ENCODE measurements around the gene SIMC1. TPM values are rescaled to one million over a fixed set of nuclear protein-coding genes. Genes with fewer than 3 reads are reported as not detected.
A peak's percentile ranks its signal among the peaks of the same experiment; 100 is the strongest.
"Not testable (repeated sequence)": the region's sequence is repeated elsewhere in the genome, so short reads cannot be mapped to it uniquely, and the experiment has no call there.

The SIMC1 gene
- total RNA-seq, 1 experiment from 2014 or later: 19.2 TPM

DNA sequence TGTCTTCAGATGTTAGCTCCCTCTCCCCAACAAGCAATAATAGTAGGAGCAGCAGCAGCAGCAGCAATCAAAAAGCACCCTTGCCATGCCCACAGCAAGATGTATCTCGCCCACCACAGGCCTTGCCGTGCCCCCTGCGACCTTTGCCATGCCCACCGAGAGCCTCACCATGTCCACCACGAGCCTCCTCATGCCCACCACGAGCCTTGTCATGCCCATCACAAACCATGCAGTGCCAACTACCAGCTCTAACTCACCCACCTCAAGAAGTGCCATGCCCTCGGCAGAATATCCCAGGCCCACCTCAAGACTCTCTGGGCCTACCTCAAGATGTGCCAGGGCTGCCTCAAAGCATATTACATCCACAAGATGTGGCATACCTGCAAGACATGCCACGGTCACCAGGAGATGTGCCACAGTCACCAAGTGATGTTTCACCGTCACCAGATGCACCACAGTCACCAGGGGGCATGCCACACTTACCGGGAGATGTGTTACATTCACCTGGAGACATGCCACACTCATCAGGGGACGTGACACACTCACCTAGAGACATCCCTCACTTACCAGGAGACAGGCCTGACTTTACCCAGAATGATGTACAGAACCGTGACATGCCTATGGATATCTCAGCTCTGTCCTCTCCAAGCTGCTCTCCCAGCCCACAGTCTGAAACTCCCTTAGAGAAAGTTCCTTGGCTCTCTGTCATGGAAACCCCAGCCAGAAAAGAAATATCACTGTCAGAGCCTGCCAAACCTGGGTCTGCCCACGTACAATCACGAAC is 52.0 kb downstream of the SIMC1 start:
- H3K27ac ChIP-seq (ENCODE audit: low read length); H3K9me3 ChIP-seq (ENCODE audit: control insufficient read depth, insufficient read depth, low read depth, low read length); in situ Hi-C loops (cut with HindIII; ENCODE audit: low pct_unique_long_range_greater_than_20kb, low sequenced_read_pairs); intact Hi-C loops (cut with micrococcal nuclease; ENCODE audit: unreplicated experiment); H3K27me3 ChIP-seq (ENCODE audit: control insufficient read depth, insufficient read depth, low read length); H3K4me3 ChIP-seq (ENCODE audit: low read depth in 2 of 2, low read length in 2 of 2); H3K36me3 ChIP-seq (ENCODE audit: control insufficient read depth, insufficient read depth, low read length); CTCF ChIA-PET; BruUV-seq (replicated peaks); H3K4me1 ChIP-seq (ENCODE audit: control insufficient read depth, insufficient read depth, low read length); POLR2A ChIA-PET; DNase-seq (ENCODE audit: low read depth, low spot score): not testable (repeated sequence)
- peak; percentile 58 for ATAC-seq

DNA sequence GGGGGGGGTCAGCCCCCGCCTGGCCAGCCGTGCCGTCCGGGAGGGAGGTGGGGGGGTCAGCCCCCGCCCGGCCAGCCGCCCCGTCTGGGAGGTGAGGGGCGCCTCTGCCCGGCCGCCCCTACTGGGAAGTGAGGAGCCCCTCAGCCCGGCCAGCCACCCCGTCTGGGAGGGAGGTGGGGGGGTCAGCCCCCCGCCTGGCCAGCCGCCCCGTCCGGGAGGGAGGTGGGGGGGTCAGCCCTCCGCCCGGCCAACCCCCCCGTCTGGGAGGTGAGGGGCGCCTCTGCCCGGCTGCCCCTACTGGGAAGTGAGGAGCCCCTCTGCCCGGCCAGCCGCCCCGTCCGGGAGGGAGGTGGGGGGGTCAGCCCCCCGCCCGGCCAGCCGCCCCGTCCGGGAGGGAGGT is 67.1 kb downstream of the SIMC1 start:
- DNase-seq (ENCODE audit: low read depth, low spot score); intact Hi-C loops (cut with micrococcal nuclease; ENCODE audit: unreplicated experiment); POLR2A ChIA-PET; ATAC-seq; CTCF ChIA-PET; H3K27me3 ChIP-seq (ENCODE audit: control insufficient read depth, insufficient read depth, low read length); H3K4me3 ChIP-seq (ENCODE audit: low read depth in 2 of 2, low read length in 2 of 2); H3K9me3 ChIP-seq (ENCODE audit: control insufficient read depth, insufficient read depth, low read depth, low read length); H3K27ac ChIP-seq (ENCODE audit: low read length); H3K4me1 ChIP-seq (ENCODE audit: control insufficient read depth, insufficient read depth, low read length); BruUV-seq (replicated peaks); H3K36me3 ChIP-seq (ENCODE audit: control insufficient read depth, insufficient read depth, low read length); in situ Hi-C loops (cut with HindIII; ENCODE audit: low pct_unique_long_range_greater_than_20kb, low sequenced_read_pairs): not testable (repeated sequence)

DNA sequence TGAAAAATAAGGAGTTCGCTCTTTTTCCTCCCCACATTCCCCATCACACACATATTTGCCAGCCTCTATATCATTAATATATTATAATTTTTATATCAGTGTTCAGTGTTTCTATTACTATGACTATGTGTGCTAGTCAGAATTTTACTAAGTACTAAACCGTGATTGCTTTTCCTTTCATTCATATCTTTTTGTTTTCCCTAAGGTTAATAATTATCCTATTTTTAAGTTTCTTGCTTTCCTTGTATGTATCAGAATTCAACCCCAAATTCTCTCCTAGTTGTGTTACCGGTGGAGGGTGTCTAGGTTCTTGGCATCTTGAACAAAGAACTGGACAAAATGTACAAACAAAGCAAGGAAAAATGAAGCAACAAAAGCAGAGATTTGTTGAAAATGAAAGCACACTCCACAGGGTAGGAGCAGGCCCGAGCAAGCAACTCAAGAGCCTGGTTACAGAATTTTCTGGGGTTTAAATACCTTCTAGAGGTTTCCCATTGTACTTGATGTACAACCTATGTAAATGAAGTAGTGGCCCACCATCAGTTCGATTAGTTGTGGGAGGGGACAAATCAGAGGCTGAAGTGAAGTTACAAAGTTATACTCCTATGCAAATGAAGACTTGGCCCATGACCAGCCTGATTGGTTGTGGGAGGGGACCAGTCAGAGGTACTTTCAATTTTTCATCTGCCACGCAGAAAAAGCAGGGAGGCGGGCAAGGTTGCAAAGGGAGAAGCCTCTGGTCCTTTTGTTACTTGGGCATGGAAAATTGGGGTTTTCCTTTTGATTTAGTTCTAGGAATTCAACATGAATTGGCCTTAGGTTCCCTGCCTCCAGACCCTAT is 79.5 kb downstream of the SIMC1 start:
- no peaks in the 10 kb centered on the region for H3K27me3 ChIP-seq (ENCODE audit: control insufficient read depth, insufficient read depth, low read length)
- H3K4me3 ChIP-seq (ENCODE audit: low read depth in 2 of 2, low read length in 2 of 2): no peak overlapping the region
- intact Hi-C loops (cut with micrococcal nuclease; ENCODE audit: unreplicated experiment) (no loop called here), in situ Hi-C loops (cut with HindIII; ENCODE audit: low pct_unique_long_range_greater_than_20kb, low sequenced_read_pairs) (no loop called here)
- H3K9me3 ChIP-seq (ENCODE audit: control insufficient read depth, insufficient read depth, low read depth, low read length): no peaks in the 10 kb centered on the region
- TF ChIP-seq, protein P1, sequence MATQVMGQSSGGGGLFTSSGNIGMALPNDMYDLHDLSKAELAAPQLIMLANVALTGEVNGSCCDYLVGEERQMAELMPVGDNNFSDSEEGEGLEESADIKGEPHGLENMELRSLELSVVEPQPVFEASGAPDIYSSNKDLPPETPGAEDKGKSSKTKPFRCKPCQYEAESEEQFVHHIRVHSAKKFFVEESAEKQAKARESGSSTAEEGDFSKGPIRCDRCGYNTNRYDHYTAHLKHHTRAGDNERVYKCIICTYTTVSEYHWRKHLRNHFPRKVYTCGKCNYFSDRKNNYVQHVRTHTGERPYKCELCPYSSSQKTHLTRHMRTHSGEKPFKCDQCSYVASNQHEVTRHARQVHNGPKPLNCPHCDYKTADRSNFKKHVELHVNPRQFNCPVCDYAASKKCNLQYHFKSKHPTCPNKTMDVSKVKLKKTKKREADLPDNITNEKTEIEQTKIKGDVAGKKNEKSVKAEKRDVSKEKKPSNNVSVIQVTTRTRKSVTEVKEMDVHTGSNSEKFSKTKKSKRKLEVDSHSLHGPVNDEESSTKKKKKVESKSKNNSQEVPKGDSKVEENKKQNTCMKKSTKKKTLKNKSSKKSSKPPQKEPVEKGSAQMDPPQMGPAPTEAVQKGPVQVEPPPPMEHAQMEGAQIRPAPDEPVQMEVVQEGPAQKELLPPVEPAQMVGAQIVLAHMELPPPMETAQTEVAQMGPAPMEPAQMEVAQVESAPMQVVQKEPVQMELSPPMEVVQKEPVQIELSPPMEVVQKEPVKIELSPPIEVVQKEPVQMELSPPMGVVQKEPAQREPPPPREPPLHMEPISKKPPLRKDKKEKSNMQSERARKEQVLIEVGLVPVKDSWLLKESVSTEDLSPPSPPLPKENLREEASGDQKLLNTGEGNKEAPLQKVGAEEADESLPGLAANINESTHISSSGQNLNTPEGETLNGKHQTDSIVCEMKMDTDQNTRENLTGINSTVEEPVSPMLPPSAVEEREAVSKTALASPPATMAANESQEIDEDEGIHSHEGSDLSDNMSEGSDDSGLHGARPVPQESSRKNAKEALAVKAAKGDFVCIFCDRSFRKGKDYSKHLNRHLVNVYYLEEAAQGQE (IDR thresholded peaks at IDR 0.05; ENCODE audit: insufficient read depth in 1 of 2, low read depth in 2 of 2, low read length in 1 of 2): no peak
- TF ChIP-seq SIN3A (IDR thresholded peaks at IDR 0.05; ENCODE audit: borderline replicate concordance, insufficient read depth, low read depth, low read length) (no peak), POLR2AphosphoS5 (IDR thresholded peaks at IDR 0.05; ENCODE audit: low read depth, low read length) (no peak), TCF7L2 (IDR thresholded peaks at IDR 0.05; ENCODE audit: low read depth, low read length) (no peak)
- TF ChIP-seq, protein P2, sequence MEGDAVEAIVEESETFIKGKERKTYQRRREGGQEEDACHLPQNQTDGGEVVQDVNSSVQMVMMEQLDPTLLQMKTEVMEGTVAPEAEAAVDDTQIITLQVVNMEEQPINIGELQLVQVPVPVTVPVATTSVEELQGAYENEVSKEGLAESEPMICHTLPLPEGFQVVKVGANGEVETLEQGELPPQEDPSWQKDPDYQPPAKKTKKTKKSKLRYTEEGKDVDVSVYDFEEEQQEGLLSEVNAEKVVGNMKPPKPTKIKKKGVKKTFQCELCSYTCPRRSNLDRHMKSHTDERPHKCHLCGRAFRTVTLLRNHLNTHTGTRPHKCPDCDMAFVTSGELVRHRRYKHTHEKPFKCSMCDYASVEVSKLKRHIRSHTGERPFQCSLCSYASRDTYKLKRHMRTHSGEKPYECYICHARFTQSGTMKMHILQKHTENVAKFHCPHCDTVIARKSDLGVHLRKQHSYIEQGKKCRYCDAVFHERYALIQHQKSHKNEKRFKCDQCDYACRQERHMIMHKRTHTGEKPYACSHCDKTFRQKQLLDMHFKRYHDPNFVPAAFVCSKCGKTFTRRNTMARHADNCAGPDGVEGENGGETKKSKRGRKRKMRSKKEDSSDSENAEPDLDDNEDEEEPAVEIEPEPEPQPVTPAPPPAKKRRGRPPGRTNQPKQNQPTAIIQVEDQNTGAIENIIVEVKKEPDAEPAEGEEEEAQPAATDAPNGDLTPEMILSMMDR (IDR thresholded peaks at IDR 0.05): no peak
- ATAC-seq (no peak), DNase-seq (ENCODE audit: low read depth, low spot score) (no peak)
- H3K36me3 ChIP-seq (ENCODE audit: control insufficient read depth, insufficient read depth, low read length): no peaks in the 10 kb centered on the region
- ChIA-PET POLR2A (no interaction called here), CTCF (interaction anchor here (0.7 kb wide), 1 partner anchor 59 kb away, joined by 4 read pairs; no protein-coding TSS in a partner anchor)
- H3K4me1 ChIP-seq (ENCODE audit: control insufficient read depth, insufficient read depth, low read length): no peaks in the 10 kb centered on the region
- no peak overlapping the region for H3K27ac ChIP-seq (ENCODE audit: low read length)
- no TSS peak for BruUV-seq (replicated peaks)

All from Panc1 (cell line).